Measurements from ENCODE around the gene COL6A2.

DNA sequence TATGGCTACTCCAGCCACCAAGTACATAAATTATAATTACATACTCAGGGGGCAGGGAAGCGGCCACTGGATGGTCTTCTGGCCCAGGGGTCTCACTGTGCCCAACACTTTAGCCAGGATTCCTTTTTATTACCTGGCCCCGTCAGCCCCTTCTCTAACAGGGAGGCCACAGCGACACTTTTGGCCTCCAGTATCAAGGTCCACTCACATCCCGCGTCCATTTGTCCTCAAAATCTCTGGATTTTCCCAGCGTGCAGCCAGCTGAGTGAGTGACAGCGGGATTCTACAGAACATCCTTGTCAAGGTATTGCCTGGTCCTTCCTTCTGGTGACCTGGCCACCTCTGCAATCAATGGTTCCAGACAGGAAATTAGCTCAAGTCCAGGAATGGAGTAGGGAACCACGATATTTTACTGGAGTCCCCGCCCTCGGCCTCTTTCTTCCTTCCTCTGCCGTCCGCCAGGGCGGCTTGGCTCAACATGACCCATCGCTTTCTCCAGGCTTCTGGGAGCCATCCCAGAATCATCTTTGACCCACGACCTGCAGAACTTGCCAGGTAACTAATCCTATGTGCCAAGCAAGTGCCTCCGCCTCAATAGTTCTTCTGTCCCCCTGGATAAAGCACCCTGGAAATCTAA lies 2.7 kb upstream of the COL6A2 start:
- TF ChIP-seq, protein P1, sequence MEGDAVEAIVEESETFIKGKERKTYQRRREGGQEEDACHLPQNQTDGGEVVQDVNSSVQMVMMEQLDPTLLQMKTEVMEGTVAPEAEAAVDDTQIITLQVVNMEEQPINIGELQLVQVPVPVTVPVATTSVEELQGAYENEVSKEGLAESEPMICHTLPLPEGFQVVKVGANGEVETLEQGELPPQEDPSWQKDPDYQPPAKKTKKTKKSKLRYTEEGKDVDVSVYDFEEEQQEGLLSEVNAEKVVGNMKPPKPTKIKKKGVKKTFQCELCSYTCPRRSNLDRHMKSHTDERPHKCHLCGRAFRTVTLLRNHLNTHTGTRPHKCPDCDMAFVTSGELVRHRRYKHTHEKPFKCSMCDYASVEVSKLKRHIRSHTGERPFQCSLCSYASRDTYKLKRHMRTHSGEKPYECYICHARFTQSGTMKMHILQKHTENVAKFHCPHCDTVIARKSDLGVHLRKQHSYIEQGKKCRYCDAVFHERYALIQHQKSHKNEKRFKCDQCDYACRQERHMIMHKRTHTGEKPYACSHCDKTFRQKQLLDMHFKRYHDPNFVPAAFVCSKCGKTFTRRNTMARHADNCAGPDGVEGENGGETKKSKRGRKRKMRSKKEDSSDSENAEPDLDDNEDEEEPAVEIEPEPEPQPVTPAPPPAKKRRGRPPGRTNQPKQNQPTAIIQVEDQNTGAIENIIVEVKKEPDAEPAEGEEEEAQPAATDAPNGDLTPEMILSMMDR (IDR thresholded peaks at IDR 0.05; ENCODE audit: poor library complexity), result no peak
- TF ChIP-seq EZH2phosphoT487 (IDR thresholded peaks at IDR 0.05; ENCODE audit: low read depth, severe bottlenecking, unreplicated experiment), result no peak
- TF ChIP-seq EZH2 (IDR thresholded peaks at IDR 0.05; ENCODE audit: borderline replicate concordance), result no peak
